ENCODE measurements around the gene ATP6V1G1. TPM values are rescaled to one million over a fixed set of nuclear protein-coding genes. Genes with fewer than 3 reads are reported as not detected.

ATP6V1G1 gene
- total and polyA plus RNA-seq, 2 of the 13 experiments (the other 11 are each of a cell fraction or from before 2014, with no cell fraction given) = 108 to 158 TPM

DNA sequence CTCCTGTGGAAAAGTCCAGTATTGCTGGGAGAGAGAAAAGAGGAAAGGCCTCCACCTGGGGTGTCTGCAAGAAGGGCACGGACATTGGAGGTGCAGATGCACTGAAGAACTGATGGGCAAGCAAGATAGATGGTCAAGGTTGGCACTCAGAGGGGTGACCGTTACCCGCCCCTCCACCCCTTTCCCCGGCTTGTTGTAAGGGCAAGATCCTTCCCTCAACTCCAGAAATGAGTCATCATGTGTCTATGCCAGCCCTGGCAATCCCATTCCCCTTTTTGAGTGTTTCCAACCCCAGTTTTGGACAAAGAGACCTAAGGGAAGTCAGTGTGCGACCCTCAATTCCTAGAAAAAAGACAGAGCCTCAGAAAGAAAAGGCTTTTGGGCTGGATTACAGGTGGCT is 34.9 kb upstream of the ATP6V1G1 start:
- WGBS (ENCODE audit: low lambda C conversion rate) = 38% methylated on average over 5 of the region's 5 CpGs
- no peak overlapping the region for H2AFZ ChIP-seq (ENCODE audit: low read length)
- no peaks in the 10 kb centered on the region for H3K79me2 ChIP-seq (ENCODE audit: insufficient read depth, low read length)
- no peaks in the 10 kb centered on the region for H3K9me3 ChIP-seq (ENCODE audit: low read length)
- ChIA-PET POLR2A (no interaction called here), CTCF (ENCODE audit: low intra/inter-chr PET ratio, low total read pairs) (interaction anchor here (0.6 kb wide), 1 partner anchor 57 kb away, joined by 3 read pairs; no protein-coding TSS in a partner anchor)
- FAIRE-seq = no peak
- in situ Hi-C loops (cut with HindIII; ENCODE audit: extremely low pct_ligation_motif_present, low pct_unique_long_range_greater_than_20kb) (no loop called here), intact Hi-C loops (cut with micrococcal nuclease; ENCODE audit: unreplicated experiment) (no loop called here)
- peaks cover 0 to 1% of the 10 kb centered on the region in 2 experiments; a peak in 1 of 5 replicates for H3K27me3 ChIP-seq (ENCODE audit: control insufficient read depth in 1 of 2, insufficient read depth in 2 of 2, low read length in 2 of 2)
- H3K36me3 ChIP-seq (replicated peaks in 1 of 2; ENCODE audit: control insufficient read depth in 1 of 2, insufficient read depth in 2 of 2, low read length in 2 of 2) = no peaks in the 10 kb centered on the region
- no peak overlapping the region for H3K4me2 ChIP-seq (ENCODE audit: low read depth, low read length)
- H3K4me3 ChIP-seq (replicated peaks in 1 of 3; ENCODE audit: insufficient read depth in 1 of 3, low read depth in 2 of 3, low read length in 3 of 3) = no peak overlapping the region
- DNase-seq (ENCODE audit: low spot score) = no peak
- no peak overlapping the region for H3K9ac ChIP-seq (ENCODE audit: insufficient read depth, low read depth, low read length)
- H4K20me1 ChIP-seq (ENCODE audit: insufficient read depth, low read length) = no peaks in the 10 kb centered on the region
- TF ChIP-seq ZNF576 (CRISPR knock-in tag; IDR thresholded peaks at IDR 0.05) = no peak
- TF ChIP-seq ZNF329 (CRISPR knock-in tag; IDR thresholded peaks at IDR 0.05; ENCODE audit: low read depth) = no peak
- TF ChIP-seq ARID2 (CRISPR knock-in tag; IDR thresholded peaks at IDR 0.05; ENCODE audit: borderline replicate concordance) = no peak
- TF ChIP-seq POGZ (CRISPR knock-in tag; IDR thresholded peaks at IDR 0.05) = no peak
- TF ChIP-seq, protein P1, sequence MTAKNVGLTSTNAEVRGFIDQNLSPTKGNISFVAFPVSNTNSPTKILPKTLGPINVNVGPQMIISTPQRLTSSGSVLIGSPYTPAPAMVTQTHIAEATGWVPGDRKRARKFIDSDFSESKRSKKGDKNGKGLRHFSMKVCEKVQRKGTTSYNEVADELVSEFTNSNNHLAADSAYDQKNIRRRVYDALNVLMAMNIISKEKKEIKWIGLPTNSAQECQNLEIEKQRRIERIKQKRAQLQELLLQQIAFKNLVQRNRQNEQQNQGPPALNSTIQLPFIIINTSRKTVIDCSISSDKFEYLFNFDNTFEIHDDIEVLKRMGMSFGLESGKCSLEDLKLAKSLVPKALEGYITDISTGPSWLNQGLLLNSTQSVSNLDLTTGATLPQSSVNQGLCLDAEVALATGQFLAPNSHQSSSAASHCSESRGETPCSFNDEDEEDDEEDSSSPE (CRISPR knock-in tag; IDR thresholded peaks at IDR 0.05) = no peak
- no peak for ATAC-seq
- no TSS peak for BruUV-seq (replicated peaks)
- H3K4me1 ChIP-seq (ENCODE audit: insufficient read depth, low read length) = peaks cover 3% of the 10 kb centered on the region
- H3K27ac ChIP-seq (ENCODE audit: extremely low read length, insufficient read depth, low read length) = no peak overlapping the region

DNA sequence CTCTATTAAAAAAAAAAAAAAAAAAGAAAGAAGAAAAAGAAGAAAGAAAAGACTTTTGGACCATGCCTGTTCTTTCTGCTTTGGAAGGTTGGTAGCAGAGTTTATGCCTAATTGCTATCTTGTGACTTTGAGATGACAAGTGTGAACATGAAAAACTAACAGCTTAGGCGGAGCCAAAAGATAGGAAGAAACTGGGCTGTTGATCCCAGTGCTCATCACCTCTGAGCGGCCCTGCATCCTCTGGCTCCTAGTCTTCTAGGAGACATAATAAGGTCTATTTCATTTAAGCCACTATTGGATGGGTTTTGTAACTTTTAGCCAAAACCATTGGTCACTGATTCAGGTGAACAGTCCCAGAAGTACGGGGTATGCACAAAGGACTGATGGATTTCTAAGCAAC is 34.4 kb upstream of the ATP6V1G1 start:
- no peak for DNase-seq (ENCODE audit: low spot score)
- no TSS peak for BruUV-seq (replicated peaks)

More for the DNA sequence above, 34.4 kb upstream of the ATP6V1G1 start:
- Histone ChIP-seq H3K27ac (ENCODE audit: extremely low read length, insufficient read depth, low read length) (no peak overlapping the region), H3K4me3 (replicated peaks in 1 of 3; ENCODE audit: insufficient read depth in 1 of 3, low read depth in 2 of 3, low read length in 3 of 3) (no peak overlapping the region), H4K20me1 (ENCODE audit: insufficient read depth, low read length) (no peaks in the 10 kb centered on the region), H3K4me2 (ENCODE audit: low read depth, low read length) (no peak overlapping the region), H3K4me1 (ENCODE audit: insufficient read depth, low read length) (peaks cover 8% of the 10 kb centered on the region), H2AFZ (ENCODE audit: low read length) (no peak overlapping the region), H3K27me3 (ENCODE audit: control insufficient read depth in 1 of 2, insufficient read depth in 2 of 2, low read length in 2 of 2) (peaks cover 0 to 1% of the 10 kb centered on the region in 2 experiments; a peak in 1 of 5 replicates), H3K9ac (ENCODE audit: insufficient read depth, low read depth, low read length) (no peak overlapping the region), H3K79me2 (ENCODE audit: insufficient read depth, low read length) (no peaks in the 10 kb centered on the region), H3K9me3 (ENCODE audit: low read length) (no peaks in the 10 kb centered on the region), H3K36me3 (replicated peaks in 1 of 2; ENCODE audit: control insufficient read depth in 1 of 2, insufficient read depth in 2 of 2, low read length in 2 of 2) (no peaks in the 10 kb centered on the region)
- no peak for TF ChIP-seq TSC22D2 (CRISPR knock-in tag; IDR thresholded peaks at IDR 0.05; ENCODE audit: borderline replicate concordance)
- TF ChIP-seq BCL6 (CRISPR knock-in tag; IDR thresholded peaks at IDR 0.05) = no peak
- no peak for TF ChIP-seq SUZ12 (IDR thresholded peaks at IDR 0.05; ENCODE audit: low read depth, low read length)
- TF ChIP-seq CEBPB (IDR thresholded peaks at IDR 0.05; ENCODE audit: borderline replicate concordance, low read depth, low read length) = no peak
- no peak for TF ChIP-seq HHEX (CRISPR knock-in tag; IDR thresholded peaks at IDR 0.05)
- no peak for TF ChIP-seq KLF11 (CRISPR knock-in tag; IDR thresholded peaks at IDR 0.05)
- TF ChIP-seq HMGA1 (CRISPR knock-in tag; conservative IDR thresholded peaks at IDR 0.05) = no peak
- ATAC-seq (no peak), FAIRE-seq (no peak)
- POLR2A ChIA-PET = no interaction called here
- CTCF ChIA-PET (ENCODE audit: low intra/inter-chr PET ratio, low total read pairs) = interaction anchor here (0.6 kb wide), 1 partner anchor 57 kb away, joined by 3 read pairs; no protein-coding TSS in a partner anchor
- 64% methylated on average over 3 of the region's 3 CpGs for WGBS (ENCODE audit: low lambda C conversion rate)
- intact Hi-C loops (cut with micrococcal nuclease; ENCODE audit: unreplicated experiment) = no loop called here
- in situ Hi-C loops (cut with HindIII; ENCODE audit: extremely low pct_ligation_motif_present, low pct_unique_long_range_greater_than_20kb) = no loop called here
